Glutamatergic neuron (in vitro differentiated cells): Measurements from ENCODE around the gene SMNDC1. TPM values are rescaled to one million over a fixed set of nuclear protein-coding genes. Genes with fewer than 3 reads are reported as not detected.
A peak's percentile ranks its signal among the peaks of the same experiment; 100 is the strongest.

Experiments
- DNase-seq: peaks from one replicate; pipeline ENCODE4 v3.0.0; 2022
- H3K27ac Mint-ChIP-seq: one replicate; pipeline ENCODE4 v1.8.0; 2020; ENCODE audit warnings: mild to moderate bottlenecking, mixed read lengths, inconsistent platforms; ENCODE audit not compliant: unreplicated experiment
- H3K27me3 Mint-ChIP-seq: one replicate; pipeline ENCODE4 v1.8.0; 2020; ENCODE audit warnings: mild to moderate bottlenecking, moderate library complexity, mixed read lengths, inconsistent platforms; ENCODE audit not compliant: unreplicated experiment
- H3K36me3 Mint-ChIP-seq: one replicate; pipeline ENCODE4 v1.8.0; 2020; ENCODE audit warnings: mild to moderate bottlenecking, mixed read lengths, inconsistent platforms; ENCODE audit not compliant: unreplicated experiment
- H3K4me1 Mint-ChIP-seq: one replicate; pipeline ENCODE4 v1.8.0; 2020; ENCODE audit warnings: mild to moderate bottlenecking, low read depth, mixed read lengths, inconsistent platforms; ENCODE audit not compliant: unreplicated experiment
- H3K4me3 Mint-ChIP-seq: one replicate; pipeline ENCODE4 v1.8.0; 2020; ENCODE audit warnings: mild to moderate bottlenecking, mixed read lengths, inconsistent platforms; ENCODE audit not compliant: unreplicated experiment
- H3K9me3 Mint-ChIP-seq: one replicate; pipeline ENCODE4 v1.8.0; 2020; ENCODE audit warnings: mild to moderate bottlenecking, moderate library complexity, mixed read lengths, inconsistent platforms; ENCODE audit not compliant: unreplicated experiment
- long read RNA-seq: library from polyadenylated mRNA; unstranded; transcript quantifications from one replicate; pipeline ENCODE4 v2.0.0, GENCODE V29; 2020; ENCODE audit not compliant: unreplicated experiment
- total RNA-seq: library from RNA; stranded (reverse); fragmentation: NEBNext Ultra II Directional; extraction: Animal tissue kit (Norgen Biotek cat#: 25700); gene quantifications from one replicate; pipeline ENCODE4 v1.2.1, GENCODE V29; 2021; ENCODE audit not compliant: unreplicated experiment
- TF ChIP-seq, protein P1 (sequence below): fragments of 200-600 bp; sonication (generic); IDR thresholded peaks from one replicate; pipeline ENCODE4 v1.5.0; 2021; ENCODE audit not compliant: partially characterized antibody, unreplicated experiment

Gene SMNDC1
- total RNA-seq: 37.1 TPM
- long read RNA-seq, full-length matches to known transcripts: 4 of 9 reads
- long read RNA-seq, partial matches to known transcripts: 4 of 9 reads
- long read RNA-seq, other reads (novel, unspliced or antisense): 1 of 9 reads

DNA sequence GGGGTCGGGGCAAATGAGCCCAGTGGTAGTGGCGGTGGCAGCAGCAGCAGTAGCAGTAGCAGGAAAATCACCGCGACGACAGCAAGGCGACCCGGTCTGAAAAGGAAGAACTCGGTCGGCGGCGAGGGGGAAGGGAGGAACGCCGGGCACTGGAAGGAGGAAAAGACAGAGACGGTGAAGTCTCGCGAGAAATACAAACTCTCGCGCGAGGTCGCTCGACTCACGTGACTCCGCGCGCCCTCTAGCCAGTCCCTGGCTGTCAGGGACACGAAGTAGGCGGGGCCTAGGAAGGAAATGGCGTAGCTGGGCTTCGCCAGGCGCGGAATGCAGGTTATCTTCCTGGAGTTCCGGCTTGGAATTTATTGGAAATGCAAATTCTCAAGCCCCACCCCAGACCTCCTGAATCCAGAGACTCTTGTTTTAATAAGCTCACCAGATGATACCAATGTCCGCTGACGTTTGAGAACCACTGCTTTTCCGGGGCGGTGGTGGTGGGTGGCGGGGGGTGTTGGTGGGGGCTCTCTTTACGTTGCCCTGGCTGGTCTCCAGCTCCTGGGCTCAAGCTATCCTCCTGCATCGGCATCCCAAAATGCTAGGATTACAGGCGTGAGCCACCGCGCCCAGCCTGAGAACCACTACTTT is at the start of gene SMNDC1:
TSS of gene SMNDC1 (minus strand) at position 141 of the 642 bp plus-strand sequence. CDS start 1,333 bp downstream, outside the sequence.
- Mint-ChIP-seq H3K36me3 (no peaks in the 10 kb centered on the region), H3K4me1 (peaks cover 11% of the 10 kb centered on the region), H3K9me3 (no peaks in the 10 kb centered on the region), H3K4me3 (peak within 1 kb of the TSS; percentile 91), H3K27me3 (peaks cover 1% of the 10 kb centered on the region), H3K27ac (peak within 1 kb of the TSS; percentile 89)
- TF ChIP-seq, protein P1, sequence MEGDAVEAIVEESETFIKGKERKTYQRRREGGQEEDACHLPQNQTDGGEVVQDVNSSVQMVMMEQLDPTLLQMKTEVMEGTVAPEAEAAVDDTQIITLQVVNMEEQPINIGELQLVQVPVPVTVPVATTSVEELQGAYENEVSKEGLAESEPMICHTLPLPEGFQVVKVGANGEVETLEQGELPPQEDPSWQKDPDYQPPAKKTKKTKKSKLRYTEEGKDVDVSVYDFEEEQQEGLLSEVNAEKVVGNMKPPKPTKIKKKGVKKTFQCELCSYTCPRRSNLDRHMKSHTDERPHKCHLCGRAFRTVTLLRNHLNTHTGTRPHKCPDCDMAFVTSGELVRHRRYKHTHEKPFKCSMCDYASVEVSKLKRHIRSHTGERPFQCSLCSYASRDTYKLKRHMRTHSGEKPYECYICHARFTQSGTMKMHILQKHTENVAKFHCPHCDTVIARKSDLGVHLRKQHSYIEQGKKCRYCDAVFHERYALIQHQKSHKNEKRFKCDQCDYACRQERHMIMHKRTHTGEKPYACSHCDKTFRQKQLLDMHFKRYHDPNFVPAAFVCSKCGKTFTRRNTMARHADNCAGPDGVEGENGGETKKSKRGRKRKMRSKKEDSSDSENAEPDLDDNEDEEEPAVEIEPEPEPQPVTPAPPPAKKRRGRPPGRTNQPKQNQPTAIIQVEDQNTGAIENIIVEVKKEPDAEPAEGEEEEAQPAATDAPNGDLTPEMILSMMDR: no peak
- DNase-seq: peak; percentile 99

GRCh38 chr10:110354322-110354766 is 49.6 kb upstream of the SMNDC1 start:
- H3K4me3 Mint-ChIP-seq: no peak overlapping the region
- peak; percentile 90 for DNase-seq
- peaks cover 6% of the 10 kb centered on the region for H3K4me1 Mint-ChIP-seq
- H3K36me3 Mint-ChIP-seq: no peaks in the 10 kb centered on the region
- H3K27ac Mint-ChIP-seq: no peak overlapping the region
- H3K27me3 Mint-ChIP-seq: peaks cover 7% of the 10 kb centered on the region
- H3K9me3 Mint-ChIP-seq: no peaks in the 10 kb centered on the region
- TF ChIP-seq, protein P1: peak; percentile 83

DNA sequence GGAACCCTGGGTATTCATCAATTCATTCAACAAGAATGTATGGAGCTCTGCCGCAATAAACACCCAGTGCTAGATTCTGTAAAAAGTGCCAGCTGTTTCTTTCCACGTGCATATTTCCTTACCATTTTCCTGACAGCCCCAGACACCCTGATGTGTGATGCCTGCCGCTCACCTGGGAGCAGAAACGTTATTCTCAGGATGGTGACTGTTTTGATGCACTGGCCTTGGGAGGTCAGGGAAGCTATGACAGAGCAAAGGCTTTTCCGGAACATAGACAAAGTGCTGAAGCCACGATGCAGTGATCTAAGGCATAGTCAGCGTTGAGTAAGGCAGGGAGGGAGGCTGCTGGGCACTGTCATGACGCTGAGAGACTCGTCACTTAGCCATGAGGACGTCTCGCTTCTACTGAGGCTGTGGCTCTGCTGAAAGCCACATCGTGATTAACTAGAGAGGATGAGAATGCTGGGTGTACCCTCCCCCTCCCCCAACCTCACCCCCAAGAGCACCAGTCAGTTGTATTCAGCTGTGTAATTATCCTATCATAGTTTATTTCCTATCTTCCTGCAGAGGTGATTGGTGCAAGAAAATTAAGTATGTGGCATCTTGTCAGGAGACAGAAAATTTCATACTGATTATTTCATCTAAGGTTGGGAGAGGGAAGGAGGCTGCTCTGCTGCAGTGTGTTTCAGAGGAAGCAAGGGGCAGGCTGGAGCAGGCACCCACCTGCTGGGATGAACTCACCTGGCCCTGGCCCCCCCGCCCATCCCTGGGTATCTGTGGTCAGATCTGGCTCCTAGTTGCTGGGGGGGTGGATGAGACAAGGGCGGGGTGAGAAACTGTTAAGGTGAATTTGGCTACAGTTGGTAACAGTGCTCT is 48.8 kb upstream of the SMNDC1 start:
- no peak for DNase-seq
- Mint-ChIP-seq H3K36me3 (no peaks in the 10 kb centered on the region), H3K27ac (no peak overlapping the region), H3K4me1 (peaks cover 6% of the 10 kb centered on the region), H3K9me3 (no peaks in the 10 kb centered on the region), H3K4me3 (no peak overlapping the region), H3K27me3 (peaks cover 8% of the 10 kb centered on the region)
- TF ChIP-seq, protein P1: no peak

- no peaks in the 10 kb centered on the region for H3K36me3 Mint-ChIP-seq
- H3K27ac Mint-ChIP-seq: no peak overlapping the region
- H3K4me1 Mint-ChIP-seq: peaks cover 6% of the 10 kb centered on the region
- no peaks in the 10 kb centered on the region for H3K9me3 Mint-ChIP-seq
- peaks cover 5% of the 10 kb centered on the region for H3K27me3 Mint-ChIP-seq
- DNase-seq: no peak
- TF ChIP-seq, protein P1: no peak
- H3K4me3 Mint-ChIP-seq: no peak overlapping the region
Observed at GRCh38 chr10:110352930-110353243, 48.2 kb upstream of the SMNDC1 start.
